Neural cell (in vitro differentiated cells): ENCODE results near the gene VGLL2. TPM values are rescaled to one million over a fixed set of nuclear protein-coding genes. Genes with fewer than 3 reads are reported as not detected.

Experiments
- polyA plus RNA-seq: library from polyadenylated mRNA; depleted of rRNA; stranded (reverse); fragments of >200 nt; gene quantifications from 2 replicates; pipeline ENCODE4 v1.2.3, GENCODE V29; 2014
- small RNA-seq, 3 experiments: library from RNA; depleted of rRNA; stranded (forward); fragments of <200 nt; gene quantifications; one replicate each; pipeline ENCODE3, GENCODE V24; 2012

The VGLL2 gene
- polyA plus RNA-seq, 1 donor from 2014 or later, result not detected

Small RNA genes lying within 50 kb of the gene (small RNA-seq; reads per million reads assigned to genes)
- 0 reads per million in 3 experiments for gene RN7SKP18

Other genes starting within 250 kb of the VGLL2 start
- not detected in 2 replicates for gene ROS1, start 160.4 kb downstream of the VGLL2 start, polyA plus RNA-seq
- 11.4 and 21.4 TPM in 2 replicates for gene DCBLD1, start 217.1 kb downstream of the VGLL2 start, polyA plus RNA-seq